H1 (cell line): ENCODE measurements around the gene SARS2. TPM values are rescaled to one million over a fixed set of nuclear protein-coding genes. Genes with fewer than 3 reads are reported as not detected.

Source experiments
- JUND ChIP-seq: IDR thresholded peaks from 2 replicates; pipeline ENCODE4 v1.6.1; 2011; ENCODE audit warnings: mild to moderate bottlenecking, improper control_type of control experiment, low read length
- RFX5 ChIP-seq: IDR thresholded peaks from 2 replicates; pipeline ENCODE4 v1.6.1; 2011; ENCODE audit warnings: low read depth, low read length, improper control_type of control experiment, borderline replicate concordance
- USF2 ChIP-seq: IDR thresholded peaks from 2 replicates; pipeline ENCODE4 v1.6.1; 2011; ENCODE audit warnings: low read length, improper control_type of control experiment
- polyA plus RNA-seq, 7 experiments: library from polyadenylated mRNA; depleted of rRNA in 3 of 7; stranded (reverse) in 5 of 7; unstranded in 2 of 7; fragments of >200 nt in 5 of 7; fragments of 200-250 nt in 2 of 7; gene quantifications; 1 replicate in 5 of 7; 2 replicates in 1 of 7; 4 replicates in 1 of 7; pipeline versions ENCODE4 v1.2.1 to v1.2.3, GENCODE V29; 2011 to 2013; ENCODE audit warnings: missing spikeins in 2 of 7, mixed read lengths in 2 of 7
- total RNA-seq: library from RNA; stranded (reverse); fragmentation: NEBNext Ultra II Directional; extraction: Animal tissue kit (Norgen Biotek cat#: 25700); gene quantifications from 2 replicates; pipeline ENCODE4 v1.2.1, GENCODE V29; 2021

SARS2 gene
- total and polyA plus RNA-seq, 2 of the 8 experiments (the other 6 are each of a cell fraction or from before 2014, with no cell fraction given): 68.0 to 102 TPM

- no peak for TF ChIP-seq USF2
- no peak for TF ChIP-seq JUND
- no peak for TF ChIP-seq RFX5
Measured at GRCh38 chr19:38928391-38929001, 2.1 kb downstream of the SARS2 start (continued).
